GM20431 (cell line): ENCODE data around the gene SLC1A7.

ENCODE experiments used
- in situ Hi-C: fragments of 300-500 bp; cut with MseI, MboI; formaldehyde crosslinking; loops from one replicate; pipeline ENCODE4 v1.15.0; 2020; ENCODE audit warnings: low sequenced_read_pairs; ENCODE audit not compliant: unreplicated experiment

SLC1A7 gene

DNA sequence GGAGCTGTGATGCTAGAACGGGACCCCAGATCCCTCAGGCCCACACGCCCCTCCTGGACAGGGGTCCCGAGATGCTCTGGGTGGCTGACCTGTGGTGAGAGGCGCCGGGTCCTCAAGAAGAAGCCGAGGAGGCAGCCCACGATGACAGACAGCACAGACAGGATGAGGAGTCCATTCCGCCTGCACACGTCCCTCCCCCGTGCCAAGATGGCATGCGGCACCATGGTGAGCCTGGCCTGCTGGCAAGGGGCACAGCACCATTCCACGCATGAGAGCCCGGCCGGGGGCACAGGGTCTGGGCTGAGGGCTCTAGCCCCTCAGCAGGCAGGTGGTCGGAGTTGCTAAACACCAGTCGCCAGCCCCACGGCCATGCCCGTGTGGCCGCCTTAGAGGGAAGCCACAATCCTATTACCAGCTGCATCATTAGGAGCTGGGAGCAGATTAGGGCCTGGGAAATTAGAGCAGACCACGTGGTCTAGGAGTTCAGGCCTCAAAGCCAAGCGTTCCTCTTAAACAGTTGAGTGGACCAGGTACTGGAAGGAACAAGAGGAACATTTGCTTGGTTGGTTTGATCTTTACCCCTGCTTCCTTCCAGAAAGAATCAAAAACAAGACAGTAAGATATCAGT lies at the start of gene SLC1A7:
Gene SLC1A7, minus strand, starts transcription at position 413 of the 628 bp plus-strand sequence. Its CDS starts 189 bp downstream, at position 224.
- in situ Hi-C loops, result no loop called here

DNA sequence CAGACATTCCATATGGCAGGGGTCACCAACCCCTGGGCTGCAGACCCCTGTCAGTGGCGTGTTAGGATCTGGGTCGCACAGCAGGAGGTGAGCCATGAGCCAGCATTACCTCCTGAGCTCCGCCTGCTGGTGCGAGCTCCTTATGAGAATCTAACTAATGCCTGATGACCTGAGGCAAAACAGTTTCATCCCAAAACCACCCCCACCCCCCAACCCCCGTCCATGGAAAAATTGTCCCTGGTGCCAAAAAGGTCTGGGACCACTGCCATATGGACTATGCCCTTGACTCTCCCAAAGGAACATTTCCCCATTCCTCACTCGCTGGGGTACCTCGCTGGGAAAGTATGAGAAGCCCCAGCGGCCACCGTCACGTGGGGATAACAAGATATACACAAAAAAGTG lies 47.8 kb upstream of the SLC1A7 start:
- in situ Hi-C loops, result loop anchor here (25.0 kb wide), 1 partner anchor 478 kb away; no protein-coding TSS in a partner anchor

DNA sequence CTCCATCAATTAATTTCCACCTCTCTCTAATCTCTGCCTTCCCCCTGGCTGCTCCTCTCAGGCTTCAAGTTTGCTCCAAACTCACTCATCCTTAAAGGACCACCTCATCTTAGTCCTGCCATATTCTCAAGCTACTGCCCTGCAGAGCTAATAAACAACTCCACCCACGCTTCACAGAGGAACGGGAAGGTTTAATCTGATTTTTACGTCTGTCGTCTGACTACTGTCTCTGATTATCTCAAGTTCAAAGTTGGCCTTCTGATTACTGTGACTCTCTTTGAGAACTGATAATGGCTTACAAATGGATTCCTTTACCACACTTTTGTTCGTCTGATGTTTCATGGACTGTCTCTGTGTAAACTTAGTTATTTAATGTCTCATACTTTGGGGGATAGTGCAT lies 46.6 kb upstream of the SLC1A7 start:
- in situ Hi-C loops, result loop anchor here (25.0 kb wide), 1 partner anchor 477 kb away; no protein-coding TSS in a partner anchor

DNA sequence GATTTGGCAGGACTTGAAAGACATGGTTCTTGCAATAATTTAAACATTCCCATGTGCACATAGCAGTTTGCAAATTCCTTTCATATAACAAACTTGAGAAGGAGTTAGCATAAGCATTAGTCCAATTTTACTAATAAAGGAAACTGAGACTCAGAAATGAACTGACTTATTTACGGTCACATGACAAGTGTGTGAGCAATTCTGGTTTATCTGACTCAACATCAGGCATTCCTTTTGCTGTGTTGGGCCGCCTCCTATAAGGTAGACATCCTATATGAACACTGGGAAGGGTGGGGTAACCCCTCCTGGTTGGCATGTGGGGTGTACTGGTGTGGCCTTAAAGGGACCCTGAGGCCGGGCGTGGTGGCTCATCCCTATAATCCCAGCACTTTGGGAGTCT lies 45.7 kb upstream of the SLC1A7 start:
- in situ Hi-C loops, result loop anchor here (25.0 kb wide), 1 partner anchor 476 kb away; no protein-coding TSS in a partner anchor

DNA sequence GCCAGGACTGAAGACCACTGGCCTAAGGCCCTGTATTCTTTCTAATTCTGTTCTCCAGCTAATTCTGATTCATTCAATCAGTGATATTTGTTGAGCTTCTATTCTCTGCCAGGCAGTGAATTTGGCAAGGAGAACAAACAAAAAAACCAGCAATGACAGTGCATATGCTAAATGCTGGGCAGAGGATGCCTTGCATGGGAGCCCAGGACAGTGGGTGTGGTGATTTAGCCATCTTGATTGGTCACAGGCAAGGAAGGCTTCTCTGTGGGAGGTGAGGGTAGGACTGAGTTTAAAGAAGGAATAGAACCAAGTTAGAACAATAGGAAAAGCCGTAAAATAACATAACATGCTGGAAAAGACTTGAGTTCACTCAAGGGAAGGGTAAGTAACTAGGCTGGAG lies 45.0 kb upstream of the SLC1A7 start:
- in situ Hi-C loops, result loop anchor here (25.0 kb wide), 1 partner anchor 475 kb away; no protein-coding TSS in a partner anchor

- in situ Hi-C loops, result loop anchor here (25.0 kb wide), 1 partner anchor 474 kb away; no protein-coding TSS in a partner anchor
Measured at GRCh38 chr1:53186533-53186932, 44.1 kb upstream of the SLC1A7 start.

- in situ Hi-C loops, result loop anchor here (25.0 kb wide), 1 partner anchor 474 kb away; no protein-coding TSS in a partner anchor
Measured at GRCh38 chr1:53185955-53186297, 43.5 kb upstream of the SLC1A7 start.

DNA sequence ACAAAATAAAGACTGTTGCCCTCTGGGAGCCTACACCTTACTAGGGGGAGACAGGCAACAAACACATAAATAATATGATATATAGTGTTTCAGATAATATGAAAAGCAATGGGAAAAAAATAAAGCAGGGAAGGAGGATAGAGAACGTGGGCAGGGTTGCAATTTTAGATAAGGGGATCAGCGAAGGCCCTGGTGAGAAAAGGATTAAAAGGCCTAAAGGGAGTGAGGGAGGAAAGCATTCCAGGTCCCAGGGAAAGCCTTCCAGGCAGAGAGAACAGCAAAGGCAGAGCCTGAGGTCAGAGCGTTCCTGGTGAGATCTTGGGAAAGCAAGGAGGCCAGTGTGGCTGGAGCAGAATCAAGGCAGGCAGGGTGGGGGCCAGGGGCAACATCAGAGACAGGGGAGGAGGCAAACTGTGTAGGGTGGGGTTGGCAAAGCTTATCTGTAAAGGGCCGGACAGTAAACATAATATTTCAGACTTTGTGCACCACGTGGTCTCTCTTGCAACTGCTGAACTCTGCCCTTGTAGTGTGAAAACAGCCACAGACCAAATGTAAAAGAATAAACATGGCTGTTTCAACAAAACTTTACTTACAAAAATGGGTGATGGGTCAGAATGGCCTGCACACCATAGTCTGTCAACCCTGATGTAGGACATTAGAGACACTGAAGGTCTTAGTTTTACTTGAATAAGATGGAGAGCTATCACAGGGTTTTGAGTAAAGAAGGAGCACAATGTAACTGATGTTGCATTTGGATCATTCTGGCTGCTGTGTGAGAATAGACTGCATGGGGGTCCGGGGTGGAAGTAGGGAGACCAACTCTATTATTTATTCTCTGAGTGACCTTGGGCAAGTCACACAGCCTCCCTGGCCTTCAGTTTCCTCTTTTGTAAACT lies 40.9 kb upstream of the SLC1A7 start:
- in situ Hi-C loops, result loop anchor here (25.0 kb wide), 1 partner anchor 471 kb away; no protein-coding TSS in a partner anchor

- in situ Hi-C loops, result loop anchor here (25.0 kb wide), 1 partner anchor 470 kb away; no protein-coding TSS in a partner anchor
Measured at GRCh38 chr1:53182716-53183094, 40.3 kb upstream of the SLC1A7 start.

DNA sequence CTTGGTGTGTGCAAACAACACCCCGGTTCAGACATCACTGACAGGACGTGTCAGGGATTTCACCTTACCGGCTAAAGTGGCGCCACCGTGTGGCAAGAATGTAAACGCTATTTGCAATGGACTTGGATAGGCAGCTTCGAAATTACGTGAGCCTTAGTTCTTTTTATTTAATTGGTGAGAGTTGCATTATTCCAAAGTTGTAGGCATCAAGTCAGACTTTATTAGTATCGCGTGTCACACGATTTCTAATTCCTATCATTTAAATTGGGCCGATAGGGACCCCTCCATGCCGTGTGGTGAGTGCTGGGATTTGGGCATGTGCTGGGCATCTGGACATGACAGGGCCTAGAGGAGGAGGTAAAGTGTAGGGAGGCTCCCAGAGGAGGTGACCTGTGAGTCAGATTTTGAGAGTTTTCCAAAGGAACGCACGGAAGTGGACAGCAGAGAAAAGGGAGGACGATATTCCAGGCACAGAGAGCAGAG lies 39.7 kb upstream of the SLC1A7 start:
- in situ Hi-C loops, result loop anchor here (25.0 kb wide), 1 partner anchor 470 kb away; no protein-coding TSS in a partner anchor

- in situ Hi-C loops, result loop anchor here (25.0 kb wide), 1 partner anchor 469 kb away; no protein-coding TSS in a partner anchor
Measured at GRCh38 chr1:53180951-53181350, 38.5 kb upstream of the SLC1A7 start.

- in situ Hi-C loops, result loop anchor here (25.0 kb wide), 1 partner anchor 468 kb away; no protein-coding TSS in a partner anchor
Measured at GRCh38 chr1:53180226-53180625, 37.8 kb upstream of the SLC1A7 start.

GRCh38 chr1:53176452-53177208 lies 34.2 kb upstream of the SLC1A7 start:
- in situ Hi-C loops, result loop anchor here (25.0 kb wide), 1 partner anchor 464 kb away; no protein-coding TSS in a partner anchor

DNA sequence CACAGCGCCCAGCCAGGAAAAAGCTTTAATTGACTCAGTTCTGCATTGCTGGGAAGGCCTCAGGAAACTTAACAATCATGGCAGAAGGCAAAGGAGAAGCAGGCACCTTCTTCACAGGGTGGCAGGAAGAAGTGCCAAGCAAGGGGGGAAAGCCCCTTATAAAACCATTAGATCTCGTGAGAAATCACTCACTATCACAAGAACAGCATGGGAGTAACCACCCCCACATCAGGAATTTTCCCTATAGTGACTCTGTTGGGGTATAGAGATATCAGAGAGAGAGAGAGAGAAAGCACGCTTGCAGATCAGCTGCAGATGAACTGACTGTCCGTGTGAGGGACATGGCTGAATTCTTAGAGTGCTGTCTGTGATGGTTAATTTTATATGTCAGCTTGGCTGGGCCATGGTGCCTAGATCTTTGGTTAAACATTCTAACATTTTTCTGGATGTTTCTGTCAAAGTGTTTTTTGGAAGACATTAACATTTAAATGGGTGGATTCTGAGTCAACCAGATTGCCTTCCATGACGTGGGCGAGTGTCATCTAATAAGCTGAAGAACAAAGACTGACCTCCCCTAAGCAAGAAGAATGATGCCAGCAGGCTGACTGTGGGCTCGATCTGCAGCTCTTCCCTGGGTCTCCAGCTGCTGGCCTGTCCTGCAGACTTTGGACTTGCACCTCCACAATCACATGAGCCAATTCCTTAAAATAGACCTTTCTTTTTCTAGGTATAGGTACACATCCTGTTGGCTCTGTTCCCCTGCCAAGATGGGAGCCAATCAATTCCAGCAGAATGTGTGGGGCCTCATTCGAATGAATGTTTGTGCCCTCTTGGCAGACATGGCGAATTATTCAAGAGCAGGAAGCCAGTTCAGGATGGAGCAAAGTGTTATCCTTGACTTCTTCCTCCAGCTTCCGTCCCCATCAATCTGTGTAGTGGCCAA lies 32.8 kb upstream of the SLC1A7 start:
- in situ Hi-C loops, result loop anchor here (25.0 kb wide), 1 partner anchor 463 kb away; no protein-coding TSS in a partner anchor

DNA sequence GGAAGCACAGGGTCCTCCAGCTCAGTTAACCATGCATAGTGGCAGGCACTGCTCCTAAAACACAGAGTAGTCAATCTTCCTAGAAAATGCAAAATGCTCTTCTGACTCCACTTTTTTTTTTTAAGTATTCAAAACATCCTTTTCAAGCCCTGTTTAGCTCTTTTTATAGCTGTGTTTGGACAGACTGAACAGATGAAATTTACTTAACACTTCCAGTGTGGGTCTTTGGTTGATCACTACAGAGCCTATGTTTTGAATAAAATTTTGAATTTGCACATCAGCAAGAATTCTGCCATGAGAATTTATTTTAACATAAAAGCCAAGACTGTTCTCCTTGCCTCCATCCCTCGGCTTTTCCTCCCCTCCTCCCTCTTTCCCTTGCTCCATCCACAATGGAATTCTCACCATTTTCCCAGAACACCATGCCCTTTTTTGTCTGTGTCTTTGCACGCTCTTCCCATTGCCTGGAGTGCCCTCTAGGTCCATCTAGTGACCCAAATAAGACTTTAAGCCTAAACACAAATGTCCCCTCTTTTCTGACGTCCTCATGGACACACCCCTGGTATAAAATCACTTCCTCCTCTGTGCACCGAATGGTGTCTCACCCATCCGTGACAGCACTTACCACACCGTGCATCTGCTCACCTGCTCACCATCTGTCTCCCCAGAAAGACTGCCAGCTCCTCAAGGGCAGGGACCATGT lies 30.1 kb upstream of the SLC1A7 start:
- in situ Hi-C loops, result no loop called here

DNA sequence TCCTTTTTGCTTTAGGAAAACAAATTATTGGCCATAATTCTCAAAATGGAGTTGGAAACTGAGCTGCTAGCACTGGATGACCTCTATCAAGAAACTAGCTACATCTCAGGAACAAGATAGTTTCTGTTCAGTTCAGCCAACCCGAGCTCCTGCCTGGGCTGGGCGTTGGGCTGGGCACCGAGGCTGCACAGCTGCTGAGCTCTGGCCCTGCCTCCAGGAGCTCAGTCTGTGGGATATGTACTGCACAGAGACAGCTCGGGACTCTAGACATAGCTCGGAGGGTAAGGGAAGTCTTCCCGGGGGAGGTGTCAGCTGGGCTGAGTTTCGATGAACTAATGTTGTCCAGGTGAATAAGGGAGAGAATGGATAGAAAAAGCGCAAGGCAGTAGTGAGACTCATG lies 24.5 kb upstream of the SLC1A7 start:
- in situ Hi-C loops, result no loop called here

DNA sequence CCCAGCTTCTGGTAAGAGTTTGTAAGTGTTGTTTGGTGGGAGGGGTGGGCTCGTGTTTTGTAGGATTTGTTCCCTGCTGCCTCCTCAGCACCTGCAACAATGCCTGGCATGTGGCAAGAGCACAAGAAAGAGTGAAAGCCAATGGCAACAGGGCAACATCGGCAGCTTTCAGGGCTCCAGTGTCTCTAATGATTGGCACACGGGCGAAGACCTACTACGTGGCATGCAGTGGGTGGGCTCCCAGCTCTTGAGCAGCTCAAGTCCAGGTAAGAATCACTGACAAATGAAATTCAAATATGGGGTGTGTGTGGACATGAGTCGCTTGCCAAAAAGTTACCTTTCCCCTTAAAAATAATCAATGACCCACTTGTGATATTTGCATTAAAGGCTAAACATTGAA lies 23.9 kb upstream of the SLC1A7 start:
- in situ Hi-C loops, result no loop called here

DNA sequence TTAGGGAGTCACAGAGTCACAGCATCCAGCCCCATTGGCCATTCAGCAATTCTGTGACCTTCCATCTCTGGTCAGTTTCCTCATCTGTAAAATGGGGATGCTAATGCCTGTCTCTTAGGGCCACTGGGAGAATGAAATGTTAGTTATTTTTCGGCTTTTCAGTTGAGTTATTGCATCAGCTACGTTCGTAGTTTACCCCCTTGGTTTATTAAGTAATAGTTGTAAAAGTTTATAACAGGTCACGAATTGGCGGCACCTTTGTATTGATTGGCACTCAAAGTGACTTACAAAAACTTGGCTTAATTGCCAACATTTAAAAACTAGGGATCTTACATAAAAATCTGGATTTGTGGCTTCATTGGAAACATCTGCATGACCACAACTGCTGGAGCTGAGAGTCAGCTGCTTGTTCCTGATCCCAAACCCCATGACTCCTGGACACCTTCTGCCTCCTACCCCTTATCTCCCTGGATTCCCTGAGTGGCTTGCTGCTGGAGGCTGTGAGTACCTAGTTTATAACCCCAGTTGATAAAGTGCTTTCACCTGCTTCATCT lies 23.0 kb upstream of the SLC1A7 start:
- in situ Hi-C loops, result no loop called here
